GM12872 (cell line): ENCODE results near the gene KRT5.

Source experiments
- TF ChIP-seq, protein P1 (sequence below): IDR thresholded peaks from 3 replicates; pipeline ENCODE4 v1.5.1; 2011; ENCODE audit warnings: low read depth, mild to moderate bottlenecking, low read length, moderate library complexity; ENCODE audit not compliant: insufficient read depth

The KRT5 gene

GRCh38 chr12:52534482-52534881 lies 14.3 kb upstream of the KRT5 start:
- TF ChIP-seq, protein P1, sequence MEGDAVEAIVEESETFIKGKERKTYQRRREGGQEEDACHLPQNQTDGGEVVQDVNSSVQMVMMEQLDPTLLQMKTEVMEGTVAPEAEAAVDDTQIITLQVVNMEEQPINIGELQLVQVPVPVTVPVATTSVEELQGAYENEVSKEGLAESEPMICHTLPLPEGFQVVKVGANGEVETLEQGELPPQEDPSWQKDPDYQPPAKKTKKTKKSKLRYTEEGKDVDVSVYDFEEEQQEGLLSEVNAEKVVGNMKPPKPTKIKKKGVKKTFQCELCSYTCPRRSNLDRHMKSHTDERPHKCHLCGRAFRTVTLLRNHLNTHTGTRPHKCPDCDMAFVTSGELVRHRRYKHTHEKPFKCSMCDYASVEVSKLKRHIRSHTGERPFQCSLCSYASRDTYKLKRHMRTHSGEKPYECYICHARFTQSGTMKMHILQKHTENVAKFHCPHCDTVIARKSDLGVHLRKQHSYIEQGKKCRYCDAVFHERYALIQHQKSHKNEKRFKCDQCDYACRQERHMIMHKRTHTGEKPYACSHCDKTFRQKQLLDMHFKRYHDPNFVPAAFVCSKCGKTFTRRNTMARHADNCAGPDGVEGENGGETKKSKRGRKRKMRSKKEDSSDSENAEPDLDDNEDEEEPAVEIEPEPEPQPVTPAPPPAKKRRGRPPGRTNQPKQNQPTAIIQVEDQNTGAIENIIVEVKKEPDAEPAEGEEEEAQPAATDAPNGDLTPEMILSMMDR = no peak

DNA sequence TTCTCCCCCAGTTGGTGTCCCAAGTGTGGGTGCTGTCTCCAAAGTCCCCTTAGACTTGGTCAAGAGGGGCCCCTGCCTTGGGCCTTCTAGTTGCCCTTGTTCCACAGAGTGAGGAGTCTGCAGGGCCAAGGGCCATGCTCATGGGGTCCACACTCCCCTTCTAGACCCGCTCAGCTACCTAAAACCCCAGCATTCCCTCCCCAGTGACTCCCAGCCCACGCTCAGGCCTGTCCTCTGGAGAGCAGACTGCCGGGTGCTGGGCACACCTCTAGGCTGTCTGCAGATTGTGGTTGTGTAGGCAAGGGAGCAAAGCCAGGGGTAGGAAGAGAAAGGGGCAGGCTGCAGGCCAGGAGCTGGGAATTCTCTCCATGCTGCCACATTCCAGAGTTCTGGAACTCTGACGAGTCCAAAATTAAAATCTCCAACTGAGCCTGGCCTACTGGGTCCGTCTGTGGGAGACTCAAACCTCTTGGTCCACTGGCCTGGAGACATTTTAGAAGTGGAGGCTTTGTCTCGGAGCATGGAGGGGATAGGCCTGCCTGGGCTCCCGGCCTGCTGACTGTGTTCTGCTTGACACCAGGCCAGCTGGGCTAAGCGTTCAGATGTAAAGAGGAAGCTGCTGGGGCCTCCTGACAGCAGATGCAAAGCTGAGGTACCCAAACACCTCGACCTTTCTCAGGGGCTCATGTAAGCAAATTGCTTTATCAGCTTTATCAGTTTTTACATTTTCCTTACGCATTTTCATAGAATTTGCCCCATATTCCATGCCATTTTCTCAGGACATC lies 13.7 kb upstream of the KRT5 start:
- TF ChIP-seq, protein P1 = no peak

GRCh38 chr12:52532636-52533035 lies 12.4 kb upstream of the KRT5 start:
- TF ChIP-seq, protein P1 = no peak

DNA sequence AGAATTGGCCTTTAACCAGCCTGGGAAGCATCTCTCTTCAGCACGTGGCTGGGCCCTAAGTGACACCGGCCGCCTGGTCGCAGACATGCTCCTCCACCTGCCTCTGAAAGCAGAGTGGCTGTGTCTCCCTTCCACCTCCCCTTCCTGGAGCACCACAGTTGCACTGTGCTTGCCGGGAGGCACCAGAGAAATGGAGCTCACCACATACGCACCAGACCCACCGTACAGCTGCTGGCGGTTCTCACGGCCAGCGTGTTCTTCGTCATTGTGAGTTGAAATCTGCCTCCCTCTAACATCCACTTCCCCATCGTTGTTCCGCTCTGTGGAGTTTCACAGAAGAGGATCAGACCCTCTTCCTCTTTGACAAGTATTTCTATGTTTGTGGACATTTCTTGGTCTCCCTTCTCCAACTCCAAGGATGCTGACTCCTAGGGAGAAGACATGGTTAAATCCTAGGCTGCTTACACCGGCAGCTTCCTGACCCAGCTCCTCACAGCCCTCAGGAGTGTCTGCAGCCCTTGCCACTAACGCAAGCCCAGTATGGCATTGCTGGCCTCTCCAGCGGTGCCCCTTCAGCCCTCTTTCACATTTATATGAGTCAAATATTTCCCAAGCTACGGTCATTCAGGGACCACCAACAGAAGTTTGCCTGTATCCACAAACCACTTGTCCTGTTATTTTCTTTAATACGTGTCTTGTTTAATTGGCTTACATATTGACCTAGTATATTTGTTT lies 11.5 kb upstream of the KRT5 start:
- TF ChIP-seq, protein P1 = no peak

DNA sequence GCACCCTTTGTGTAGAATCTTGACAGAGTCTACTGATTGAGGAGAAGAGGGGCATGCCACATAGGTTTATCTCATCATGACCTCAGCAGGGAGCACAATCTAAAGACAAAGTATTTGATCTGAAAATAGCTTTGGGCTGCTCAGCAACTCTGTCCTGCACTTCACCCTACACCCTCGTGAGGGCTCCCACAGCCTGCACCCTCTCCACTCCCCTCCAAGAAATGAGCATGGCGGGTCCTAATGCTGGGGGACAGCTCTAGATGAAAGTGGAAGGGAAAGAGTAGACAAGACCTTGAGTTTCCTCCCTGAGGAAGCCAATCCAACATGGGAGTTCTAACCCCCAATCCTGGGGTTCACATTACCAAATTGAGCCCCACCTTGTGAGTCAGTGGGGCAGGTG lies 10.7 kb upstream of the KRT5 start:
- TF ChIP-seq, protein P1 = no peak

DNA sequence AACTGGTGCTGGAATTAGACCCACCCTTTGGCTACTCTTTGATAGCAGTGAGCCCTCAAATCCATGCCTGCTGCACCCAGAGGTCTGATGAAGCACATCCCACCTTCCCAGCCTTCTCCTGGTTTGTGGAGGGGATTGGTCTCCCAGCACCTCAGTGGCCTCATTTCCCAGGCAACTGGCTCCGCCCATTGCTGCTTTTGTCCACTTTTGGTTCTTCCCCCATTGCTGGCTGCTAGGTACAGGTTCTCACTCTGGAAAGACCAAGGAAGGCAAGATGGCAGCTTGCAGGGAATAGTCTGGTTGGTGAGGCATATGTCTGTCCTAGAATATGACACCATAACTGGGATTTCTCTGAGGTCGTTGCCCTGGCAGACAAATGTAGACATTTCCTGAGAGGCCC lies 10.2 kb upstream of the KRT5 start:
- TF ChIP-seq, protein P1 = no peak

GRCh38 chr12:52529846-52530245 lies 9.7 kb upstream of the KRT5 start:
- TF ChIP-seq, protein P1 = no peak
